GM19351 (cell line): Measurements from ENCODE around the gene RNF151.
"Not testable (repeated sequence)": the region's sequence is repeated elsewhere in the genome, so short reads cannot be mapped to it uniquely, and the experiment has no call there.

ENCODE experiments used
- ATAC-seq: cut with Tn5 transposase; IDR thresholded peaks from one replicate; pipeline ENCODE4 v1.9.1; 2021; ENCODE audit warnings: mild to moderate bottlenecking, moderate library complexity; ENCODE audit not compliant: unreplicated experiment

Gene RNF151

GRCh38 chr16:2006317-2006716 lies 39.7 kb downstream of the RNF151 start:
- no peak for ATAC-seq

GRCh38 chr16:2007081-2007836 lies 40.6 kb downstream of the RNF151 start:
- no peak for ATAC-seq

GRCh38 chr16:2008009-2008526 lies 41.4 kb downstream of the RNF151 start:
- no peak for ATAC-seq

- ATAC-seq = no peak
Measured at GRCh38 chr16:2008631-2009163, 42.0 kb downstream of the RNF151 start.

- ATAC-seq = peak; percentile 35
Measured at GRCh38 chr16:2009164-2009711, 42.6 kb downstream of the RNF151 start.

- ATAC-seq = peak; percentile 89
Measured at GRCh38 chr16:2009791-2010510, 43.3 kb downstream of the RNF151 start, which contains the start of gene ZNF598. Gene ZNF598, minus strand, starts transcription at chr16:2009821.

- not testable (repeated sequence) for ATAC-seq
Measured at GRCh38 chr16:2011726-2012125, 45.1 kb downstream of the RNF151 start.

- ATAC-seq = no peak
Measured at GRCh38 chr16:2013527-2013926, 46.9 kb downstream of the RNF151 start.

GRCh38 chr16:2015117-2015946 lies 48.7 kb downstream of the RNF151 start:
- ATAC-seq = no peak

GRCh38 chr16:2015947-2016208 lies 49.2 kb downstream of the RNF151 start:
- ATAC-seq = no peak

- ATAC-seq = no peak
Measured at GRCh38 chr16:2016407-2016922, 49.8 kb downstream of the RNF151 start.
